Umbilical cord (tissue), 2 donors: ENCODE results near the gene FARS2. TPM values are rescaled to one million over a fixed set of nuclear protein-coding genes. Genes with fewer than 3 reads are reported as not detected.
A peak's percentile ranks its signal among the peaks of the same experiment; 100 is the strongest.

Experiments
- DNase-seq: peaks from one replicate; pipeline ENCODE4 v3.0.0-alpha.2; 2015; ENCODE audit warnings: low spot score
- total RNA-seq: library from RNA; depleted of rRNA; stranded (reverse); fragments of >200 nt; gene quantifications from one replicate; pipeline ENCODE4 v1.2.3, GENCODE V29; 2014; ENCODE audit warnings: low replicate concordance; ENCODE audit not compliant: insufficient read depth

FARS2 gene
- total RNA-seq, 1 donor from 2014 or later = 13.5 TPM

DNA sequence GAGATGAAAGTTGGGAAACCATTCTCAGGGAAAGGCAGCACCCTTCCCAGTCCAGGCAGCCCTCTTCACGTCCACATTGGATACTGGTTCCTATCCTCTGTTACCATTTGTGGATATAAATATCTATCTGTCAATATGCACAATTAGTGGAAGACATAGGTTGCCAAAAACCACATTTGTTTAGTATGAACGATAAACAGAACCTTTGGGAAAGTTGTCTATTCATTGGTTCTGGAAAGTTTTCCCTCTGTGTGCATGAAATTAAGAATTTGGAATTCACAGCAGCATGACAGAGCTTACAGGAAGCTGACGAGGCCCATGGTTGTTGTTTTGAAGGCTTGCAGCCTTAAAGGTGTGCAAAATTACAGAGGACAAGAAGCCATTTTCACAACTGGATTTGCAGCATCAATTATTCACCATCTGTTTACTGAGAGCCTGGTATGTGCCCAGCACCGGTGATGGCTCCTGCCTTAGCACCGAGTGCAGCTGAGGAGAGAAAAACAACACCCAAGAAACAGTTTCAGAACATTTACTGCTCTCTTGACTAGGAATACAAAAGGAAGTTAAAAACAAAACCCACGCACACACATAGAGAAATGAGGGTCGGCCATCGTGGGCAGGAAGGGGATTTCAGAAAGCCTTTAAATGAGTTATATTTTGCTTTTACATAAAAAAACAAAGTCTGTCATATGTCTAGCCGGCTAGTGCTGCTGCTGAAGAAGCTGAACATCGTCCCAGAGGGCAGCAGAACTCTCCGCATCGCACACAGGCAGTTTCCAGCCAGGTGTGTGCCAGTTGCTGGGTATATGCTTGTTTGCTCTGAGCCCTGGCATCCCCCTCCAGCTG lies 319.6 kb downstream of the FARS2 start:
- DNase-seq = no peak

- no peak for DNase-seq
Measured at GRCh38 chr6:5582762-5583161, 321.4 kb downstream of the FARS2 start.

GRCh38 chr6:5583528-5583927 lies 322.2 kb downstream of the FARS2 start:
- DNase-seq = no peak

GRCh38 chr6:5584078-5584482 lies 322.8 kb downstream of the FARS2 start:
- no peak for DNase-seq

DNA sequence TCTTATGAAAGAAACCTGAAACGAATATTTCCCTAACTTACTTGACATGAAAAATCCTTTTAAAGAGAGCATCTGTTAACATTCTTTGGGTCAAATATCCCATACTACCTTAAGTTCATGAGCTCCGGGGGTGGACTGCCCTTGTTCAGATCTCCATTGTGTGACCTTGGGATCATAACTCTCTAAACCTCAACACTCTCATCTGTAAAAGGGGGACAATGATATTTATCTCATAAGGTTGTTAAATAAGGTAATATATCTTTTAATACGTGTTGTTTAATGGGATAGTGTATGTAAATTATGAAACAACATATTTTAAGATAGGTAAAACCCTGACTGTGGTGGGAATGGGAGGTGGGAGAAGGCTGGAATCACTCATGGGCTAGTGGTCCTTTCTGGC lies 326.3 kb downstream of the FARS2 start:
- DNase-seq = no peak

DNA sequence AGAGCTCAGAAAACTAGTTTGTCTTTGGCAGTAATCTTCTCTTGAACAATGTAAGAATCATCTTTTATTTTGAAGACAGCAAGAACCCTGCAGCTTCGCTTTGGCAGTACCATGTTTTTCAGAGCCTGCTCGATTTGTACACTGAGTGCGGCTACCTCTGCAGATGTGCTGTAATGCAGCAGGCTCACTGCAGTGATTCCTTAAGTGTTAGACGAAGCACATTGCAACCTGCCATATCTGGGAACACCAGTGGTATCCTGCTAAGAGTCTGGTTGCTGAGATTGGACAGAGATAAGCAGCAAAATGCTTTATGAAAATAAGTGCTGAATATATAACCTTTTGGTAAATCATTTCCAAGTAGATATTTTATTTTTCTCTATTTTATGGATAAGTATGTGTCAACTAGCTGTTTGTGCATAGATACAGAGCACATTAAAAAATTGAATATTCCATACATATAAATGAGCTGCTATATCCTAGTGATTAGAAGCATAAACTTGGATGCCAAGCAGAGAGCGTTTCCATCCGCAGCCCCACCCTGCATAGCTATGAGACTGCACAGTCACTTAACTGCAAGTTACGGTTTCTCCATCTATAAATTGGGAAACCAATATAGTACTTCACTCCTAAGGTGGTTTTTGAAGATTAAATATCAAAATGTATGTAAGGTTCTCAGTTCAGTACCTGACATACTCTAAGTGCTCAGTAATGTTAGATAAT lies 328.3 kb downstream of the FARS2 start:
- no peak for DNase-seq

GRCh38 chr6:5590187-5590586 lies 328.9 kb downstream of the FARS2 start:
- DNase-seq = no peak

DNA sequence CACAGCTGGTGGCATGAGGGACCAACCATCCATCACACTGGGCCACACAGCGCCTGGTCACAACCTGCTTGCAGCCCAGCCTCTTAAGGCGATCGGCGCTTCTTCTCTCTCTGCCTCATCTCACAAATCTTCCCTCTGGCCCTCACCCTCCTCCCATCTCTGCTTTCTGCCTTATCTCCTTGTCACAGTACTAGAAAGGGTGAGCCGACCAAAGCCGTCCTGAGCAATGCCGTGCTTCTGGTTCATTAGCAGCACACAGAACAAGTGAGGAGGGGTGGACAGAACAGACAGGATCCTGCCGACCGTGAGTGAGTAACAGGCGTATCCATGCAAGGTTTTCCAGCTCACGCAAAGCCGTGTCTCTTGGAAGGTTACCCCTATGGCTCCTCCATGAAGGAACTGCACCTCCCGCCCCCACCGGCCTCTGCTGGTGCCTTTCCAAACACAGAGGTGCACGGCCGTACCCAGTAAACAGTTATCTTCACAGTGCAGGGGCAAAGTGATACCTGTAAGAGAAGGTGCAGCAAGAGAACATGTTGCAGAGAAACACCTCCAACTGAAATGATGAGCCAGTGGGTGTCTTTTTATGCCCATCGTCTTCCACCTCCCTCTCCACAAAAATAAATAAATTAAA lies 331.7 kb downstream of the FARS2 start:
- DNase-seq = peak; percentile 16

DNA sequence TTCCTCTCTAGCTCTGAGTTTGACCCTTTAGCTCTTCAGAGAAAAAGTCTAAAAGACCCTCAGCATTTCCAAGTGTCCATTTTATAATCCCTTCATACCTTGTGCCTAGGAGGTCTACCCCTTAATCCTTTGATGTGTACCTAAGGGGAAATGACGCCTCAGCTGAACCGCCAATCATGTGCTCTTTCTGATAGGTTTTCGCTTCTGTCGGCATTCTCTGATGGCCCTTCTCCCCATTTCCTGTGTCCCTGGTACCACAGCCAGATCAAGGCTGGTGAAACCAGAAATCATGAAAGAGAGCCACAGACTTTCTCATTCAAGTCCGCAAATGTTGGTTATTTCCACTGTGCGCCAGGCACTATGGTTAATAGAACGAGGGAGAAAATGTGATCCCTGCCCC lies 333.9 kb downstream of the FARS2 start:
- no peak for DNase-seq

DNA sequence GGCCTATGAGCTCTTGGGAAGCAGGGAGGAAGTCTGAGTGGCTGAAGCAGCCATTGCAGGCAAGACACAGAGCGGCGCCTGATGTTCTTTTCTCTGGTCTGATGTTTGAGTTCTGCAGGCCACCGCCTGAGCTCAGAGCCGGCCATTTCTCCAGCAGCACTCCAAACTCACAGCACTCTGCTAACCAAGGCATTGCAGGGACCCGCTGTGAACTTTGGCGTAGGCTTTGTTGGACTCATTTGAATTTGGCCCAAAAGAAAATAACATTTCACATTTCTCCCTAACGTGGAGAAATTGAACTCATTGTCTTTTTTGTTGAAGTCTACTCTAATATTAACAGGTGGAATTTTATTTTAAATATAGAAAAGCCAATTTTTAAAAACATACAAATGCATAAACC lies 336.1 kb downstream of the FARS2 start:
- no peak for DNase-seq

GRCh38 chr6:5598123-5598522 lies 336.8 kb downstream of the FARS2 start:
- DNase-seq = no peak

DNA sequence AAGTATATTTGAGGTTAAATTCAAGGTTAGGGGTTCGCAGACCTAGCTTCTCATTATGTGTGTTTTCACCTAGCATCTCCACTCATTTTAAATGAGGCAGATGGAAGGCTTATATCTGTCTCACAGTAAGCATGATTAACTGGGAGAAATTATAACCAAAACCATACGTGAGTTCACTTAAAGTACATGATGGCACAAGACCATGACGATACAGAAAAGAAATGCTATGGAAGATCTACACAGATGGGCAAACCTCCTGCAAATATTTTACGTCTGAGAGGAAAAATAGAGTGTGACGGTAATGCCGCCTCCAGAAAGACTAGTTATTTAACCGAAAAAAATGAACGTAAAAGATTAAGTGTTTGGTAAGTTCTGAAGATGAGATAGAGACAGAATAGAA lies 337.8 kb downstream of the FARS2 start:
- DNase-seq = no peak

DNA sequence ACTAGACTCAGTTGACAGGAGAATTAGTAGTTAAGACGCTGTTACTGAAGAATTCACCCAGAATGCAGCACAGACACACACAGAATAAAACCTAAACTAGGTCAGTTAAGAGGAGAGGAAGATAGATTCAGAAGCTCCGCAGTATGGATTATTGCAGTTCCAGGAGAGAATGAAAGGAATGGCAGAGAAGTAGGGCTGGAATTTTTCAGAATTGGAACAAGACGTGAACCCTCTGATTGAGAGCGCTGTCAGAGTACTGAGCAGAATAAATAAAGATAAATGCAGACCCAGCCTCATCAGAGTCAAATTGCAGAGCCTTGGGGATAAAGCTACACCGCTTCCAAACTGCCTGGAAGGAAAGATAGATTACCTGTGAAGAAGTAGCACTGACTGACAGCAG lies 344.6 kb downstream of the FARS2 start:
- peak; percentile 31 for DNase-seq

- DNase-seq = no peak
Measured at GRCh38 chr6:5606546-5606945, 345.2 kb downstream of the FARS2 start.

- DNase-seq = no peak
Measured at GRCh38 chr6:5610640-5611039, 349.3 kb downstream of the FARS2 start.

DNA sequence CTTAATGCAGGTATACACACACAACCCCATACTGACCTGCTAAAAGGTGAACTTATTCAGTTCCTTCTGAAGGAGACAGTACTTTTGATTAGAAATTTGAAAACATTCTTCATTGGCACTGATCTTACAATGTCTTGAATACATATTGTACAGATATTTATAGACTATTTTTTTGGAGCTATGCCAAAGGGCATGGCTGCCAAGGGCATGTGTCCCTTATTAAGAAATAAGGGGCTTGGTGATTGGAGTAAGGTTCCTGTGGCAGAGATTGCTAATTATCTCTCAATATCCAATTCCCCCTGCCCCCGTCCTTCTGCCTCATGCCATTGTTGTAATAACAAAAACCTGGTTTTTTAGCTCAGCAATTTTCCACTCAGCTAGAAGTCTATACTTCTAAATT lies 355.9 kb downstream of the FARS2 start:
- no peak for DNase-seq

- no peak for DNase-seq
Measured at GRCh38 chr6:5619249-5619648, 357.9 kb downstream of the FARS2 start.

DNA sequence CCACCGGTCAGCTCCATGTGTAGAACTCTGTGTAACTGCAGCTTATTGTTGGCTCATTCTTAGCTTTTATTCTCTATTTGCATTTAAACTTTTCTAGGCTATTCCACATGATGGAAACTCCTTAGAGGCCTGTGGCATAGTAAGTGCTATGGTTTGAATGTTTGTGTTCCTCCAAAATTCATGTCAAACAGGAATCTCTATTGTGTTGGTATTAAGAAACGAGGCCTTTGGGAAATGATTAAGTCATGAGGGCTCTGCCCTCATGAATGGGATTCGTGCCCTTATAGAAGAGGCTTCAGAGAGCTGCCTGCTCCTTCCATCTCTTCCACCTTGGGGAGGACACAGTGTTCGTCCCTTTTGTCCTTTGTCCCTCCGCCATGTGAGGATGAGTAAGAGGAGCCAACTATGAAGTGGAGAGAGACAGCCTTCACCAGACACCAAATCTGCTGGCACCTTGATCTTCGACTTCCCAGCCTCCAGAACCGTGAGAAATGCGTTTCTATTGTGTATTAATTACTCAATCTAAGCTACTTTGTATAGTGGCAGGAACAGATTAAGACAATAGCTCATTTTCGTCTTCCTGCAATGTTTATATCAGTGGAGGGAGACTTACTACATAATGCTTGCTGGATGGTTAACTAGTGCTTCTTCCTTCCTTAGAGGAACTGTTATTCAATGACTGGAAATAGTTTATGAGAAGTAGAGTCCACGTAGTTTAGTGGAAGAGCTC lies 361.1 kb downstream of the FARS2 start:
- DNase-seq = no peak

DNA sequence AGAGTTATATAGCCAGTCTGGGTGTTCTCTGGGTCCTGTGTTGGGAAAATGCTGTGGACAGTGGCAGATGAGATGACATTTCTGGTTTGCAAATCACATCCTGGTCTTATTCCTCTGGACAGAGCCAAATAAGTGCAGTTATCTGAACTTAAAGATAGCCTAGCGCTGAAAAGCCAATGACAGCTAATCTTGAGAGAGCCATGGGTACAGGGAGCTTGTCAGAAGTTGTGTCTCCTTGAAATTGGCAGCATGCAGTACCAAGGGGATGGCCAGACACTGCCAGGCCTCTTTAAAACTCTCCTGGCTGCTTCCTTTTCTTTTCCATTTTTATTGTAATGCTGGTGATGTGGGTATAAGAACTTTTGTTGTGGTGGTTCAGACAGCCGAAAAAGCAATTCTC lies 362.5 kb downstream of the FARS2 start:
- no peak for DNase-seq

DNA sequence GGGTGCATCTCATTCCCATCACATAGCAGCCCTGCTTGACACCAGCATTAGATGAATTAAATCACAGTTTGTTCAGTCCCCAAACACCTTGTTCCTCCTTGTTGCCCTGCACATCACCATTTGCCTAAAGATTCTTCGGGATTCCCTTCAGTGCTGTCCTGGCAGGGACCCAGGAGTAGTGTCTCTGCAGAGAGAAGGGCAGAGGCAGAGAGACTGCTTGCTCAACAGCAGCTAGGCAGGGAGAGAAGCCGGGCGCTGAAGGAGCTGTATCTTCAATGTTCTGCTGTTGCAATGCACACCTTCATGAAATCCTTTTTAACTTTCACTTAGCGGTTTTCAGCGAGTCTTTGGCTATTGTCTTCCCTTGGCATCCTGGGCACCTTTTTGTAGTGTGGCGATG lies 362.9 kb downstream of the FARS2 start:
- DNase-seq = peak; percentile 4

GRCh38 chr6:5626727-5627426 lies 365.6 kb downstream of the FARS2 start:
- DNase-seq = no peak
